A673 (cell line): ENCODE data around the gene SLC22A12. TPM values are rescaled to one million over a fixed set of nuclear protein-coding genes. Genes with fewer than 3 reads are reported as not detected.

Source experiments
- BruUV-seq: library from RNA; stranded (reverse); fragments of 400-500 nt; replicated peaks from 2 replicates; lab custom pipeline; 2021; lab: Mats Ljungman, UMichigan
- CTCF ChIA-PET: fragments of 300-600 bp; sonication (Branson Sonifier 250); formaldehyde crosslinking; loops from one replicate; lab custom pipeline; 2022; ENCODE audit warnings: antibody characterized with exemption; lab: Charles Lee
- POLR2A ChIA-PET: fragments of 300-600 bp; sonication (Branson Sonifier 250); formaldehyde crosslinking; loops from one replicate; lab custom pipeline; 2022; ENCODE audit warnings: antibody characterized with exemption; ENCODE audit not compliant: low non-redundant PET; lab: Charles Lee
- DNase-seq: peaks from one replicate; pipeline ENCODE4 v3.0.0-alpha.2; 2015; ENCODE audit warnings: low spot score
- H3K27ac ChIP-seq: fragments of 200-600 bp; sonication (generic); 2 replicates; pipeline ENCODE4 v1.5.1; 2016; ENCODE audit warnings: mixed run types, low read depth, mild to moderate bottlenecking, mixed read lengths, antibody characterized with exemption, low read length; ENCODE audit not compliant: poor library complexity, severe bottlenecking
- H3K27me3 ChIP-seq: fragments of 200-600 bp; sonication (generic); replicated peaks from 2 replicates; pipeline ENCODE4 v1.6.1; 2017; ENCODE audit warnings: mixed run types, low read depth, mild to moderate bottlenecking, mixed read lengths, antibody characterized with exemption, low read length; ENCODE audit not compliant: insufficient read depth, poor library complexity
- H3K36me3 ChIP-seq: fragments of 200-600 bp; sonication (generic); 2 replicates; pipeline ENCODE4 v1.6.1; 2016; ENCODE audit warnings: mixed run types, mild to moderate bottlenecking, mixed read lengths, antibody characterized with exemption, low read length; ENCODE audit not compliant: insufficient read depth, poor library complexity, severe bottlenecking
- H3K4me1 ChIP-seq: fragments of 200-600 bp; sonication (generic); 2 replicates; pipeline ENCODE4 v1.6.1; 2017; ENCODE audit warnings: mixed run types, mild to moderate bottlenecking, mixed read lengths, antibody characterized with exemption, low read length; ENCODE audit not compliant: insufficient read depth, poor library complexity, severe bottlenecking
- H3K4me3 ChIP-seq: fragments of 200-600 bp; sonication (generic); 2 replicates; pipeline ENCODE4 v1.5.1; 2016; ENCODE audit warnings: low read depth, mixed run types, mild to moderate bottlenecking, mixed read lengths, low read length; ENCODE audit not compliant: poor library complexity, severe bottlenecking
- H3K9me3 ChIP-seq: fragments of 200-600 bp; sonication (generic); 2 replicates; pipeline ENCODE4 v1.6.1; 2016; ENCODE audit warnings: mixed run types, low read depth, mild to moderate bottlenecking, mixed read lengths, antibody characterized with exemption, low read length; ENCODE audit not compliant: poor library complexity, severe bottlenecking
- CTCF ChIP-seq: fragments of 300-800, 200-600 bp; sonication (generic); conservative IDR thresholded peaks from 2 replicates; pipeline ENCODE4 v1.5.1; 2017; ENCODE audit warnings: low read depth, mild to moderate bottlenecking, antibody characterized with exemption, low read length, moderate library complexity, mixed read lengths
- EZH2 ChIP-seq: fragments of 200-600 bp; sonication (generic); IDR thresholded peaks from 2 replicates; pipeline ENCODE4 v1.6.1; 2017; ENCODE audit warnings: borderline replicate concordance, low read depth, mild to moderate bottlenecking, mixed read lengths, antibody characterized with exemption, low read length; ENCODE audit not compliant: poor library complexity, severe bottlenecking
- intact Hi-C: fragments of 100-400 bp; cut with micrococcal nuclease; formaldehyde crosslinking; loops from one replicate; pipeline ENCODE4 v1.10.0; 2022; ENCODE audit not compliant: unreplicated experiment
- total RNA-seq: library from RNA; stranded (reverse); gene quantifications from 2 replicates; pipeline ENCODE4 v1.2.3, GENCODE V29; 2021

SLC22A12 gene
- total RNA-seq, 1 experiment from 2014 or later = not detected

DNA sequence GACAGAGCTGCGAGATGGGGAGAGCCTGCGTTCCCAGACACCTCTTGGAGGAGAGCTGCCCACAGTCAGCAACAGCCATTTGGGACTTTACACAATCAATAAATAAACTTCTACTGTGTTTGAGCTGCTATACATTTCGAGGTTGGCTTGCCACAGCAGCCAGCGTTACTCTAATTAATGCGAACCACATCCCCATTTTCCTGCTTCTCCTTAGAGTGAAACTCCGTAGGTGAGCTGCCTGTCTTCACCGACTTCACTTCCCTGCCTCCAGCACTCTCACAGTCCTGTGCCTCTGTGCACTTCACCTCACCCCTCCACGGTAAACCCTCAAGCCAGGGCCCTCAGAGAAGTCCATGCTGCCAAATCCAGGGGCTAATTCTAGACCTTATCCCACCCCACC lies 5.9 kb upstream of the SLC22A12 start:
- POLR2A ChIA-PET = no interaction called here
- TF ChIP-seq EZH2 (no peak), CTCF (no peak)
- H3K36me3 ChIP-seq = no peaks in the 10 kb centered on the region
- no peaks in the 10 kb centered on the region for H3K27me3 ChIP-seq
- no TSS peak for BruUV-seq
- no peak overlapping the region for H3K27ac ChIP-seq
- no peak overlapping the region for H3K4me3 ChIP-seq
- H3K4me1 ChIP-seq = no peaks in the 10 kb centered on the region
- H3K9me3 ChIP-seq = no peaks in the 10 kb centered on the region
- no peak for DNase-seq
- CTCF ChIA-PET = no interaction called here
- intact Hi-C loops = no loop called here

DNA sequence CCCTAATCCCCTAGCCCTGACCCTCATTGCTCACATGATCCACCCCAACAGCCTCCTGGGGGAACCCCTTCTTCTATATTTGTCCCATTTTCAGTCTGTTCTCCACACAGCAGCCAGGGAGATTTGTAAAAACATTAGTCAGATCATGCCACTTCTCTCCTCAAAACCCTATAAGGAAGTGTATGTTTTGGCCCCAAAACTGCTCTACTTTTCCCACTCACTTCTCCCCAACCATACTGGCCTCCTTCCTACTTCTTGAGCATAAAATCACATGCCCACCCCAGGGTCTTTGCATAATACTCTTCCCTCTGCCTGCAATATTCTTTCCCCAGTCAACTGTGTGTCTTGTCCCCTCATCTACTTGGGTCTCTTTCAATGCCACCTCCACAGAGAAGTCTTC lies 4.7 kb upstream of the SLC22A12 start:
- H3K4me3 ChIP-seq = no peak overlapping the region
- BruUV-seq = no TSS peak
- H3K9me3 ChIP-seq = no peaks in the 10 kb centered on the region
- intact Hi-C loops = no loop called here
- H3K36me3 ChIP-seq = no peaks in the 10 kb centered on the region
- TF ChIP-seq CTCF = no peak
- TF ChIP-seq EZH2 = no peak
- no peaks in the 10 kb centered on the region for H3K27me3 ChIP-seq
- ChIA-PET CTCF (no interaction called here), POLR2A (no interaction called here)
- H3K27ac ChIP-seq = no peak overlapping the region
- H3K4me1 ChIP-seq = no peaks in the 10 kb centered on the region
- DNase-seq = no peak

- no peaks in the 10 kb centered on the region for H3K36me3 ChIP-seq
- H3K27ac ChIP-seq = no peak overlapping the region
- no peaks in the 10 kb centered on the region for H3K4me1 ChIP-seq
- DNase-seq = no peak
- intact Hi-C loops = no loop called here
- BruUV-seq = no TSS peak
- H3K27me3 ChIP-seq = no peaks in the 10 kb centered on the region
- ChIA-PET POLR2A (no interaction called here), CTCF (no interaction called here)
- H3K9me3 ChIP-seq = no peaks in the 10 kb centered on the region
- no peak for TF ChIP-seq CTCF
- no peak for TF ChIP-seq EZH2
- H3K4me3 ChIP-seq = no peak overlapping the region
Measured at GRCh38 chr11:64588701-64589100, 2.3 kb upstream of the SLC22A12 start.
